ENCODE results near the gene TTLL9.

Gene TTLL9

GRCh38 chr20:31864521-31865400 is 5.7 kb upstream of the TTLL9 start:
- TF ChIP-seq, protein P1, sequence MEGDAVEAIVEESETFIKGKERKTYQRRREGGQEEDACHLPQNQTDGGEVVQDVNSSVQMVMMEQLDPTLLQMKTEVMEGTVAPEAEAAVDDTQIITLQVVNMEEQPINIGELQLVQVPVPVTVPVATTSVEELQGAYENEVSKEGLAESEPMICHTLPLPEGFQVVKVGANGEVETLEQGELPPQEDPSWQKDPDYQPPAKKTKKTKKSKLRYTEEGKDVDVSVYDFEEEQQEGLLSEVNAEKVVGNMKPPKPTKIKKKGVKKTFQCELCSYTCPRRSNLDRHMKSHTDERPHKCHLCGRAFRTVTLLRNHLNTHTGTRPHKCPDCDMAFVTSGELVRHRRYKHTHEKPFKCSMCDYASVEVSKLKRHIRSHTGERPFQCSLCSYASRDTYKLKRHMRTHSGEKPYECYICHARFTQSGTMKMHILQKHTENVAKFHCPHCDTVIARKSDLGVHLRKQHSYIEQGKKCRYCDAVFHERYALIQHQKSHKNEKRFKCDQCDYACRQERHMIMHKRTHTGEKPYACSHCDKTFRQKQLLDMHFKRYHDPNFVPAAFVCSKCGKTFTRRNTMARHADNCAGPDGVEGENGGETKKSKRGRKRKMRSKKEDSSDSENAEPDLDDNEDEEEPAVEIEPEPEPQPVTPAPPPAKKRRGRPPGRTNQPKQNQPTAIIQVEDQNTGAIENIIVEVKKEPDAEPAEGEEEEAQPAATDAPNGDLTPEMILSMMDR (IDR thresholded peaks at IDR 0.05; ENCODE audit: low read depth, low read length) = no peak
- no peak overlapping the region for H3K4me3 ChIP-seq (ENCODE audit: low read depth, low read length)

DNA sequence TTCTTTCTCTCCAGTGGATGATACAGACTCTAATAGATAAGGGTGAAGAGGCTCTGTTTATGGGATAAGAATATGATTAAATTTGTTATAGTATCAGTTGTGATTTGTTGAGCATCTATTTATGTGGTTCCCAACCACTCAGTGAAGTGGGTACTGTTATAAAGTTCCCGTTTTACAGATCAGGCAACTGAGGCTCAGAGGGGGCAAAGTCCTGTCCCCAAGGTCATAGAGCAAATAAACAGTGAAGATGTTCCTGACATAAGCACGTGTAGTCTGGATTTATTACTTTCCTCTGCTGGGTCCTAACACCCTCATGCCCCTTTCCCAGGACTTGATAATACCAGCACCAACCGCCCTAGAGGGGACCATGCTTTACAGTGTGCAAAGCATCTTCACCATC is 4.2 kb upstream of the TTLL9 start:
- no peak overlapping the region for H3K4me3 ChIP-seq (ENCODE audit: low read depth, low read length)
- TF ChIP-seq, protein P1 (IDR thresholded peaks at IDR 0.05; ENCODE audit: low read depth, low read length) = no peak

DNA sequence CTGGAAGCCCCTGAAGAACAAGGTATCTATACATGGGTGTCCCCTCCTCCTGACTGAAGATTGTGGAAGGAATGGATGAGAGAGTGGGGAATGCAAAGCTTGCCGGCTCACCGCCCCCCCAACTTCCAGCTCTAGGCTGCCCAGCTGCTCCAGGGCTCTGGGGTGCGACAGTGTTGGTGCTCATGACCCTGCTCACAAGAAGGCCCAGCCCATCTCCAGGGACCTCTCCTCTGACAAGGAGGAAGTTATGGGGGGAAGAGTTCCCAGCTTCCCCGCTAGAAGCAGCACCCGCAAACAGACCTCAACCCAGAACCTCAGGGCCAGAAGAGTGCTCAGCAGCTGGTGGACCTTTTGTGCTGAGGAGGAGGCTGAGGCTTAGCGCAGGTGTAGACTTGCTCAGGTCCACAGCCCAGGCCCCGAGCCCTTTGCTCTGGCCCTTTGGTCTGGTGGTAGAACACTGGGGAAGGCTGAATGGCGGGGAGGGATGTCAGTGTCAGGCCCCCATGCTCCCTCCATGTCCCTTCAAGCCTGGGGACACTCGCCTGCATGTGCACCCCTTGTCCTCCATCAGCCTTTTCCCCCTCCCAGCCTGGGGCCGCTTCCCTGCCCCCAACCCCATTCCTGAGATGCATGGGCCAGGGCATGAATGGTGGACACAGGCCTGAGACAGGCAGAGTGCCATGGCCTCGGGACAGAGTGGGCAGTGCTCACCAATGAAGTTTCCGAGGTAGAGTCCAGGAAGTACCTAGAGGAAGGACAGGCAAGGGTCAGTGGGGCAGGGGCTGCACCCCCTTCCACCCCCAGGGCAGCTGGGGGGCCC is 1.4 kb upstream of the TTLL9 start:
- TF ChIP-seq, protein P1 (IDR thresholded peaks at IDR 0.05; ENCODE audit: low read depth, low read length) = no peak
- H3K4me3 ChIP-seq (ENCODE audit: low read depth, low read length) = no peak overlapping the region

DNA sequence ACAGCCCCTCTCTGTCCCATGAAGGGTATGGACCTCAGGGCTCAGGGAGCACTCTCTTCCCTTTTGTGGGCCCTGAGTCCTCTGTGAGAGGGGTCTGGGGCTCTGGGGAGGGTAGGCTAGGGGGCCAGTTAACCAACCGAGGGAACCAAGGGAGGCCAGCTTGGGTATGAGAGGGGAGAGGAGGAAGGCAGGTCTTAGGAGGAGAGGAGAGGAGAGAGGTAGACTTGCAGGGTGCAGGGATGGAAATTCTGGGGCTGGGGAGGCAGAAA is 827 bp upstream of the TTLL9 start:
- H3K4me3 ChIP-seq (ENCODE audit: low read depth, low read length) = no peak overlapping the region
- TF ChIP-seq, protein P1 (IDR thresholded peaks at IDR 0.05; ENCODE audit: low read depth, low read length) = no peak

DNA sequence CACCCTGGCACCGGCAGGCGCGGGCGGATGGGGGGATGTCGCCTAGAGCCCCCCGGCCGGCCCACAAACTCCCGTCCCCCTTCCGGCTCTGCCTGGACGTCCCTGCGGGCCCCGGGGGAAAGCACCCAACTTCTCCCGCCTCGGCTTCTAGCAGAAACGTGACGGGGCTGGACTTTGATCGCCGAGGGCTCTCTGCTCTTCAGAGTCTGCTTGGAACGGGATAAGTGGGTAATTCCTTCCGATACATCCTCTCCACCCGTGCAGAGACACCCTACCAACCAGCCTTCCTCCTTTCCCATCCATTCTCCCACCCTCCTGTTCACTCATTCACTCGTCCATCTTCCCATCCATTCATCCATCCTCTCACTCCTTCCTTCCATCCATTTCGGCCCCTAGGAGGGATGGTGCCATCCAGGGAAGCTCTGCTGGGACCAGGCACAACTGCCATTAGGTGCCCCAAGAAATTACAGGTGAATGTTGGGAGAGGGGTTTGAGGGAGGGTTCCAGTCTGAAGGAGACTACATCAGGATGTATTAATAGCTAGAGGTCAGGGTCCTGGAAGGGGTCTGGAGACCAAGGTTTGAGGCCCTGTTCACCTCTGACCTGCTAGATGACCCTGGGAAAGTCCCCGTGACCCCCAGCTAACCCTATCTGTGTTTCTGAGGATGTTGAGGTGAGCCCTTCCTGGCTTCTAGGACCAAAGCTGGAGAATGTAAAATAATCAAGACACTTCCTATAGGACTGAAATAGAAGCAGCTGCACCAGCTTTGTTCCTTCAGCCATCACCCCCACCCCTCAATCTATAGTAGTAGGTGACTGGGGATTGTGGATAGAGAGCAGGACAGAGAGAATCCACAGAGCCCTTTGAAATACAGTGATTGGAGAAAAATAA is 538 bp downstream of the TTLL9 start:
- no peak overlapping the region; the same call in 1 of the 2 replicates for H3K4me3 ChIP-seq (ENCODE audit: low read depth, low read length)
- TF ChIP-seq, protein P1 (IDR thresholded peaks at IDR 0.05; ENCODE audit: low read depth, low read length) = no peak

DNA sequence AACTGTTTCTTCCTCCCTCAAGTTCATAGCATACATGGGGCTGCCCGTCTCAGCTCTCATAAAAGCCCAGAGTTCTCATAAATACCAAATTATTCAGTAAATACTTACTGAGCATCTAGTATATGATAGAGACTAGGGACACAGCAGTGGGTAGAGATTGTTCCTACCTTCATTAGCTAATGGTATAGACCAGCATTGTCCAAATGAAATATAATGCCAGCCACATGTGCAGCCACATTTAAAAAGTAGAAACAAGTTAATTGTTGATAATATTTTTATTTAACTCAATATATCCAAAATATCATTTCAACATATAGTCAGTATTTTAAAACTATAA is 1.2 kb downstream of the TTLL9 start:
- H3K4me3 ChIP-seq (ENCODE audit: low read depth, low read length) = no peak overlapping the region
- TF ChIP-seq, protein P1 (IDR thresholded peaks at IDR 0.05; ENCODE audit: low read depth, low read length) = no peak

All from WI38 (cell line).